ENCODE data around the gene RAB40B.

The RAB40B gene

GRCh38 chr17:82716203-82717010 lies 17.9 kb upstream of the RAB40B start, which contains the start of gene FN3KRP:
Gene FN3KRP, plus strand, starts transcription at chr17:82716706. Its CDS starts 50 bp downstream, at chr17:82716756.
- DNase-seq: peak; percentile 94 to 97 (median 95)

- no peak for DNase-seq
Observed at GRCh38 chr17:82713071-82713723, 14.7 kb upstream of the RAB40B start.

GRCh38 chr17:82710499-82711232 lies 12.2 kb upstream of the RAB40B start:
- no peak for DNase-seq

- DNase-seq: no peak
Observed at GRCh38 chr17:82709676-82710498, 11.4 kb upstream of the RAB40B start.

- no peak for DNase-seq
Observed at GRCh38 chr17:82709024-82709675, 10.7 kb upstream of the RAB40B start.

- DNase-seq: no peak
Observed at GRCh38 chr17:82705756-82706155, 7.3 kb upstream of the RAB40B start.

GRCh38 chr17:82704886-82705285 lies 6.4 kb upstream of the RAB40B start:
- DNase-seq: no peak

- no peak for DNase-seq
Observed at GRCh38 chr17:82703935-82704865, 5.7 kb upstream of the RAB40B start.

GRCh38 chr17:82703036-82703745 lies 4.7 kb upstream of the RAB40B start:
- no peak for DNase-seq

- no peak for DNase-seq
Observed at GRCh38 chr17:82702231-82702927, 3.9 kb upstream of the RAB40B start.

GRCh38 chr17:82699551-82699950 lies 1.1 kb upstream of the RAB40B start:
- no peak for DNase-seq

- DNase-seq: no peak
Observed at GRCh38 chr17:82698974-82699442, 510 bp upstream of the RAB40B start.

- no peak for DNase-seq
Observed at GRCh38 chr17:82697808-82698064, 762 bp downstream of the RAB40B start.

- DNase-seq: peak in 2 of 3 experiments; percentile 16 to 23
Observed at GRCh38 chr17:82696916-82697807, 1.3 kb downstream of the RAB40B start.

- no peak for DNase-seq
Observed at GRCh38 chr17:82696259-82696658, 2.2 kb downstream of the RAB40B start.

- DNase-seq: no peak
Observed at GRCh38 chr17:82694647-82695046, 3.9 kb downstream of the RAB40B start.

- no peak for DNase-seq
Observed at GRCh38 chr17:82693168-82693867, 5.2 kb downstream of the RAB40B start.

- no peak for DNase-seq
Observed at GRCh38 chr17:82692268-82692667, 6.2 kb downstream of the RAB40B start.
